ENCODE measurements around the gene TAS1R3.

DNA sequence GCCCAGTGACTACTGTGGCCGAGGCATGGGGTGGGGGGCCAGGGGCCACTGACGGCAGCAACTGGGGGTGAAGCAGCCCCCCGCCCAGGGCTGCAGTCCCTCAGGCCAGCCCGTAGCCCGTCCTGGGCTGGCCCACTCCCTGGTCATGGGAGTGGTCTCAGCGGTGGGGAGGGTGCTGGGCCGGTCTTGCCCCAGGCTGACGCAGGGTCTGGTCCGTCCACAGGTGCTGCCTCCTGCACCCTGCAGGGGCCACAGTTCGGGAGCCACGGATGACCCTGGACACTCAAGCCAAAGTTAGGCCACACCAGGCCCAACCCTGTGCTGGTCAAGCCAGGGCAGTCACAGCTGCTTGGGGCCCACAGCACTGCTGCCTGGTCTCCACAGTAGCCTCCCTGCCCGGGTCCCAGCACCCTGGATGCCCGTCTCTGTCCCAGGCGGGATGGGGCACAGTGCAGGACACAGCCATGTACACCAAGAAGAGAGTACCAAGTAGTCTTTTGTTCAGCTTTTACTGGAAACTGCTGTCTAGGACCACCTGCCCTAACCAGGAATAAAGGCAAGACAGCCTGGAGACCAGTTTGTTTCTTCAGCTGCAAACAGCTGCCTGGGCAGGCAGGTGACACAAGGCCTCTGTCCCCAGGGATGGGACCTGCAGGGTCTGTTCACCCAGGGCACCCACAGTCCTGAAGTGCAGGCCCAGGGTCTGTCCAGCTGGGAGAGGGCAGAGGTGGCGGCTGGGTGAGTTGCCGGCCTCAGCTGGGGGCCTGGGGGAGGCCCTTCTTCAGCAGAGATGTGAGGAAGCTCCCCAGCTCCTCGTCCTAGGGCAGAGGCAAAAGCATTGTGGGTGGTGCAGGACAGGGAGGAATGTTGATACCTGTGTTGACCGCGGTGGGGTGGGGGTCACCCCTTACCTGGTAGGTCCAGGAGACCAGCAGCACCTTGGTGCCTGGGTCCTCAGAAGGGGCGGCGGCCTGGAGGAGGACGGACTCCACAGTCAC is 19.7 kb upstream of the TAS1R3 start:
- TF ChIP-seq, protein P1, sequence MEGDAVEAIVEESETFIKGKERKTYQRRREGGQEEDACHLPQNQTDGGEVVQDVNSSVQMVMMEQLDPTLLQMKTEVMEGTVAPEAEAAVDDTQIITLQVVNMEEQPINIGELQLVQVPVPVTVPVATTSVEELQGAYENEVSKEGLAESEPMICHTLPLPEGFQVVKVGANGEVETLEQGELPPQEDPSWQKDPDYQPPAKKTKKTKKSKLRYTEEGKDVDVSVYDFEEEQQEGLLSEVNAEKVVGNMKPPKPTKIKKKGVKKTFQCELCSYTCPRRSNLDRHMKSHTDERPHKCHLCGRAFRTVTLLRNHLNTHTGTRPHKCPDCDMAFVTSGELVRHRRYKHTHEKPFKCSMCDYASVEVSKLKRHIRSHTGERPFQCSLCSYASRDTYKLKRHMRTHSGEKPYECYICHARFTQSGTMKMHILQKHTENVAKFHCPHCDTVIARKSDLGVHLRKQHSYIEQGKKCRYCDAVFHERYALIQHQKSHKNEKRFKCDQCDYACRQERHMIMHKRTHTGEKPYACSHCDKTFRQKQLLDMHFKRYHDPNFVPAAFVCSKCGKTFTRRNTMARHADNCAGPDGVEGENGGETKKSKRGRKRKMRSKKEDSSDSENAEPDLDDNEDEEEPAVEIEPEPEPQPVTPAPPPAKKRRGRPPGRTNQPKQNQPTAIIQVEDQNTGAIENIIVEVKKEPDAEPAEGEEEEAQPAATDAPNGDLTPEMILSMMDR (IDR thresholded peaks at IDR 0.05; ENCODE audit: low read depth, low read length) = no peak
- TF ChIP-seq EZH2phosphoT487 (IDR thresholded peaks at IDR 0.05; ENCODE audit: low read depth) = no peak

All from OCI-LY3 (cell line).